Measurements from ENCODE around the gene PLS3. TPM values are rescaled to one million over a fixed set of nuclear protein-coding genes. Genes with fewer than 3 reads are reported as not detected.

Gene PLS3
- total RNA-seq, 1 donor from 2014 or later: 212 TPM

GRCh38 chrX:115609621-115610020 is 48.6 kb downstream of the PLS3 start:
- Histone ChIP-seq H3K27ac (no peak overlapping the region), H3K36me3 (peaks cover 8% of the 10 kb centered on the region), H3K9me3 (no peaks in the 10 kb centered on the region), H3K4me1 (peaks cover 3% of the 10 kb centered on the region), H3K27me3 (no peaks in the 10 kb centered on the region), H3K4me3 (no peak overlapping the region)
- no peak for TF ChIP-seq CTCF (IDR thresholded peaks at IDR 0.05)
- ATAC-seq (no peak), DNase-seq (no peak)
- intact Hi-C loops (cut with DNase I): no loop called here

DNA sequence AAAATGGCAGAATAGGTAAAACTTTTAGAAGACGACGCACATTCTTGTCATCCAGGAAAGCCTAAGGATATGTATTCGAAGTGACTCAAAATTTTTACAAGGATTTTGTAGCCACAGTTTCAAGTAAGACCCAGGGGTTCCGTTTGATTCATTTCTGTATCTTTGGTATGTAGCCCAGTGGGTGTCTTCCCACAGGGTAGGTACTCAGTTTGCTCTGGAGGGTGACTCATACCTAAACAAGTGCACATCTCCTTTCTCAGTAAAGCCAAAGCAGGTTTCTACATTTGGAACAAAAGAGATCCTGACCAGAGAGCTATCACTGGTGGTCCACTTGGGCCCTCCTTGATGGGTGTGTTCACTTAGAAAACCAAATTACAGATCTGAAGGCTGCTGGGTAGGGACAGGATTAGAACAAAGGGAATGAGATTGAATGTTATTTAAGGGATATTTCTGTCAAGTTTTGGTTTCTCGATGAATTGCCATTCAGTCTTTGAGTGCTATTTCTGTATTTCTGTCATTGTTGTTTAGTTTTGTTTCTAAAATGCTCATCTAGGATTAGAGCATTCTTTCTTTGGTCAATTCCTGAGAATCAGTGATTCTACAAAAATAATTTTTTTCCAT is 56.1 kb downstream of the PLS3 start:
- no peak for DNase-seq
- intact Hi-C loops (cut with DNase I): no loop called here
- Histone ChIP-seq H3K27ac (no peak overlapping the region), H3K4me1 (peaks cover 3% of the 10 kb centered on the region), H3K9me3 (no peaks in the 10 kb centered on the region), H3K36me3 (no peaks in the 10 kb centered on the region), H3K27me3 (no peaks in the 10 kb centered on the region), H3K4me3 (no peak overlapping the region)
- no peak for ATAC-seq
- no peak for TF ChIP-seq CTCF (IDR thresholded peaks at IDR 0.05)

- Histone ChIP-seq H3K4me3 (no peak overlapping the region), H3K27me3 (no peaks in the 10 kb centered on the region), H3K4me1 (no peaks in the 10 kb centered on the region), H3K9me3 (no peaks in the 10 kb centered on the region), H3K27ac (no peak overlapping the region), H3K36me3 (no peaks in the 10 kb centered on the region)
- ATAC-seq (no peak), DNase-seq (no peak)
- TF ChIP-seq CTCF (IDR thresholded peaks at IDR 0.05): no peak
- intact Hi-C loops (cut with DNase I): no loop called here
These were observed 61.6 kb downstream of the PLS3 start for GRCh38 chrX:115622534-115622933.

GRCh38 chrX:115624916-115625315 is 63.9 kb downstream of the PLS3 start:
- DNase-seq (no peak), ATAC-seq (no peak)
- intact Hi-C loops (cut with DNase I): no loop called here
- H3K27ac ChIP-seq: no peak overlapping the region
- TF ChIP-seq CTCF (IDR thresholded peaks at IDR 0.05): no peak
- H3K27me3 ChIP-seq: no peaks in the 10 kb centered on the region
- no peaks in the 10 kb centered on the region for H3K9me3 ChIP-seq
- H3K4me3 ChIP-seq: no peak overlapping the region
- H3K4me1 ChIP-seq: no peaks in the 10 kb centered on the region
- H3K36me3 ChIP-seq: no peaks in the 10 kb centered on the region

- no peak for DNase-seq
- TF ChIP-seq CTCF (IDR thresholded peaks at IDR 0.05): no peak
- no peaks in the 10 kb centered on the region for H3K36me3 ChIP-seq
- H3K4me3 ChIP-seq: no peak overlapping the region
- no peaks in the 10 kb centered on the region for H3K27me3 ChIP-seq
- H3K9me3 ChIP-seq: no peaks in the 10 kb centered on the region
- intact Hi-C loops (cut with DNase I): no loop called here
- no peak overlapping the region for H3K27ac ChIP-seq
- ATAC-seq: no peak
- H3K4me1 ChIP-seq: no peaks in the 10 kb centered on the region
These were observed 64.8 kb downstream of the PLS3 start for GRCh38 chrX:115625572-115626301.
